ENCODE results near the gene TNC.
A peak's percentile ranks its signal among the peaks of the same experiment; 100 is the strongest.

Gene TNC

DNA sequence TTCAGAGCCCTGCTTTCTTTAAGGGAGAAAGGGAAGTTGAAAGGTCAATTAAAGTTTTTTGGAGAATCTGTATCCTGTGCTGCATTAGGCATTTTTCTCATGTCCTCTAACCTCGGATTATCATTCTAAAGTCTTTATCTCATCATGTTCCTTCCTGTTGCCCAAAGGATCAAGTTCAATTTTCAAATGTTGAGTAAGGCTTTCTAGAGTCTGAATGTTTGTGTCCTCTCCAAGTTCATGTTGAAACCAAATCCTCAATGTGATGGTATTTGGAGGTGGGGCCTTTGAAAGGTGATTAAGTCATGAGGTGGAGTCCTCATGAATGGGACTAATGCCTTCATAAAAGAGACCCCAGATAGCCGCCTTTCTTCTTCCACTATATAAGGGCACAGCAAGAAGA, 20.2 kb upstream of the TNC start:
- no peak overlapping the region for H3K4me3 ChIP-seq (ENCODE audit: low read depth, low read length)
- in situ Hi-C loops (cut with HindIII; ENCODE audit: low sequenced_read_pairs), result no loop called here
- no peak for DNase-seq (ENCODE audit: low read depth, low spot score)
- TF ChIP-seq CTCF (IDR thresholded peaks at IDR 0.05; ENCODE audit: low read depth, low read length), result no peak

DNA sequence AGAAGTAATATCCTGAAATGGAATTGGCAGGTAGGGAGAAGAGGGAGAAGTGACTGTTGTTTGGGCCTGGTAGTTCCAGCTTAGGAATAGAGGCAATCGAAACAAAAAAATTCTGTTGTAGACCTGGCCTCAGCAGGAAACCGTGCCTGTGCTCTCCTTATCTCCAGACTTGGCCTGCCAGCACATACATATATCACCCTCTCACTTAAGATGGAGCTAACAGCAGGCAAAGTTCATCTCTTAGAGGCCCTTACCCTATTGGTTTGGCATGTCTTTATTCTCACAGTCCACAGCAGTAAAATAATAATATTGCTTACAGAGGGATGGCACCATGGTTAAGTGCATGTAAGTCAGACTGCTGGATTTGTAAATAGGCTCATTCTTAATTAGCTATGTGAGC, 19.6 kb upstream of the TNC start:
- TF ChIP-seq CTCF (IDR thresholded peaks at IDR 0.05; ENCODE audit: low read depth, low read length), result no peak

GRCh38 chr9:115135821-115136778, 18.1 kb upstream of the TNC start:
- no peak for TF ChIP-seq CTCF (IDR thresholded peaks at IDR 0.05; ENCODE audit: low read depth, low read length)
- no peak for DNase-seq (ENCODE audit: low read depth, low spot score)
- no peak overlapping the region for H3K4me3 ChIP-seq (ENCODE audit: low read depth, low read length)
- in situ Hi-C loops (cut with HindIII; ENCODE audit: low sequenced_read_pairs), result no loop called here

More for the DNA sequence above, 19.6 kb upstream of the TNC start:
- no peak for DNase-seq (ENCODE audit: low read depth, low spot score)
- no peak overlapping the region for H3K4me3 ChIP-seq (ENCODE audit: low read depth, low read length)
- in situ Hi-C loops (cut with HindIII; ENCODE audit: low sequenced_read_pairs), result no loop called here

DNA sequence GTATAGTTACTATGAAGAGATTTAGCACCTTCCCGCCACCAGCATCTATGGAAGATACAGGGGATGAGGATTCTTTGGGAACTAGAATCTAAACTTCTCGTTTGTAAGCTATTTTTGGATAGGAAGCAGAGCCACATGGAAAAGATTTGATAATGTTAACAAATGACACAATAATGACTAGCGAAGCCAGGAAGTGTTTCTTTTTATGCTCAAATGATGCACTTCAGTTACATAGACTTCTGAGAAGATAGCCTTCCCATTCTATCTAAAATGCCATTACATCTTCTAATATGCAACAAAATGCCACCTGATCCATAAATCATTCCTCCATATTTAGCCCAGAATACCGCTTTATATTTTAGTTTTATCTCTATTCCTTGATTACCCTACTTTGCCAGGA, 17.0 kb upstream of the TNC start:
- in situ Hi-C loops (cut with HindIII; ENCODE audit: low sequenced_read_pairs), result no loop called here
- no peak for TF ChIP-seq CTCF (IDR thresholded peaks at IDR 0.05; ENCODE audit: low read depth, low read length)
- H3K4me3 ChIP-seq (ENCODE audit: low read depth, low read length), result no peak overlapping the region
- no peak for DNase-seq (ENCODE audit: low read depth, low spot score)

GRCh38 chr9:115133649-115134048, 15.7 kb upstream of the TNC start:
- TF ChIP-seq CTCF (IDR thresholded peaks at IDR 0.05; ENCODE audit: low read depth, low read length), result no peak
- no peak overlapping the region for H3K4me3 ChIP-seq (ENCODE audit: low read depth, low read length)
- in situ Hi-C loops (cut with HindIII; ENCODE audit: low sequenced_read_pairs), result no loop called here
- DNase-seq (ENCODE audit: low read depth, low spot score), result peak; percentile 75

DNA sequence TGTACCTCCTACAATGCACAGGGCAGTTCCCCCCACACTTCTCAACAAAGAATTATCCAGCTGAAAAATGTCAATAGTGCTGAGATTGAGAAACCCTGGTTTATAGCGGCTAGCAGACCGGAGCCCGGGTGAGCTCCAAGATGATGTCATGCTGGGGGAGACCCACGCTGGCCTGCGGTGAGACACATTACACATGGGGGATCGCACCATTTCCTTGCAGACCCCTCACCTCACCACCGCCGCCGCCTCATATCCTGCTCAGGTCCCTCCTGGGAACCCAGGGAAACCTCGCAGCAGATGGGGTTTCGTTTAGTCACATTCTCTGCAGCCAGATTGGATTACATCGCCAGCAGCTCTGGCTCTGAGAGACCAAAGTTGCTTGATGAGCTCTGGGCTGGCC, 14.7 kb upstream of the TNC start:
- DNase-seq (ENCODE audit: low read depth, low spot score), result peak; percentile 63
- in situ Hi-C loops (cut with HindIII; ENCODE audit: low sequenced_read_pairs), result no loop called here
- no peak overlapping the region for H3K4me3 ChIP-seq (ENCODE audit: low read depth, low read length)
- no peak for TF ChIP-seq CTCF (IDR thresholded peaks at IDR 0.05; ENCODE audit: low read depth, low read length)

Data from astrocyte of the spinal cord (primary cell).